IPS-15b (cell line): Measurements from ENCODE around the gene UBAP1.
"Not testable (repeated sequence)": the region's sequence is repeated elsewhere in the genome, so short reads cannot be mapped to it uniquely, and the experiment has no call there.

Source experiments
- H3K27me3 ChIP-seq: one replicate; pipeline ENCODE4 v1.6.1; 2013; ENCODE audit warnings: low read length; ENCODE audit not compliant: control insufficient read depth, insufficient read depth
- H3K36me3 ChIP-seq: one replicate; pipeline ENCODE4 v1.6.1; 2013; ENCODE audit warnings: low read length; ENCODE audit not compliant: control insufficient read depth, insufficient read depth
- H3K4me1 ChIP-seq: one replicate; pipeline ENCODE4 v1.6.1; 2013; ENCODE audit warnings: mild to moderate bottlenecking, low read length; ENCODE audit not compliant: control insufficient read depth, insufficient read depth
- H3K4me3 ChIP-seq: one replicate; pipeline ENCODE4 v1.5.1; 2013; ENCODE audit warnings: low read depth, low read length
- H3K9ac ChIP-seq: one replicate; pipeline ENCODE4 v1.6.1; 2013; ENCODE audit warnings: low read depth, mild to moderate bottlenecking, low read length
- H3K9me3 ChIP-seq: one replicate; pipeline ENCODE4 v1.6.1; 2013; ENCODE audit warnings: mild to moderate bottlenecking, low read length; ENCODE audit not compliant: control insufficient read depth, insufficient read depth

Gene UBAP1

GRCh38 chr9:34187891-34188240 lies 9.0 kb downstream of the UBAP1 start:
- Histone ChIP-seq H3K27me3 (no peaks in the 10 kb centered on the region), H3K9me3 (no peaks in the 10 kb centered on the region), H3K4me1 (no peaks in the 10 kb centered on the region), H3K36me3 (no peaks in the 10 kb centered on the region), H3K4me3 (no peak overlapping the region), H3K9ac (no peak overlapping the region)

GRCh38 chr9:34190996-34191892 lies 12.4 kb downstream of the UBAP1 start:
- H3K4me1 ChIP-seq: no peaks in the 10 kb centered on the region
- H3K9ac ChIP-seq: no peak overlapping the region
- no peaks in the 10 kb centered on the region for H3K27me3 ChIP-seq
- H3K9me3 ChIP-seq: no peaks in the 10 kb centered on the region
- H3K36me3 ChIP-seq: no peaks in the 10 kb centered on the region
- H3K4me3 ChIP-seq: no peak overlapping the region

DNA sequence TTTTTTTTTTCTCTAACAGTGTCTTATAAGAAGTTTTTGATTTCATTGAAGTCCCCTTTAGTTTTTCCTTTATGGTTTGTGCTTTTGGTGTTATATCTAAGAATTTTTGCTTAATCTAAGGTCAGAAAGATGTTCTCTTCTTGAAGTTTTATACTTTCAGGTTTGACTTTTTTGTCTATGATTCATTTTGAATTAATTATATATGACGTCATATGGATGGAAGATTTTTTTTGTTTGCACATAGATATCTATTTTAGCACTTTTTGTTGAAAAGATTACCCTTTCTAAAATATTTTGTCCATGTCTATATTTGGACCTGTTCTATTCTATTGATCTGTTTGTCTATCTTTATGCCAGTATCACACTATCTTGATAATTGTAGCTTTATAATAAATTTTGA lies 16.3 kb downstream of the UBAP1 start:
- Histone ChIP-seq H3K4me1 (peaks cover 7% of the 10 kb centered on the region), H3K9me3 (no peaks in the 10 kb centered on the region), H3K27me3 (no peaks in the 10 kb centered on the region), H3K9ac (no peak overlapping the region), H3K4me3 (no peak overlapping the region), H3K36me3 (no peaks in the 10 kb centered on the region)

DNA sequence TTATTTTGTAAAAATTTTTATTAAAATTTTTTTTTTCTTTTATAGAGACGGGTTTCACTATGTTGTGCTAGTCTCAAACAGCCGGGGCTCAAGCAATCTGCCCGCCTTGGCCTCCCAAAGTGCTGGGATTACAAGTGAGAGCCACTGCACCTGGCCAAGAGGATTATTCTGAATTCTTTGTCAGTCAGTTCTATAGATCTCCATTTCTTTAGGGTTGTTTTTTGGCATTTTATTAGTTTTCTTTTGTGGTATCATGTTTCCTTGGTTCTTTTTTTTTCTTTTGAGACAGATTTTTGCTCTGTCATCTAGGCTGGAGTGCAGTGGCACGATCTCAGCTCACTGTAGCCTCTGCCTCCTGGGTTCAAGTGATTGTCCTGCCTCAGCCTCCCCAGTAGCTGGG lies 18.4 kb downstream of the UBAP1 start:
- H3K4me3 ChIP-seq, H3K36me3 ChIP-seq, H3K9me3 ChIP-seq, H3K4me1 ChIP-seq, H3K27me3 ChIP-seq, H3K9ac ChIP-seq: not testable (repeated sequence)

DNA sequence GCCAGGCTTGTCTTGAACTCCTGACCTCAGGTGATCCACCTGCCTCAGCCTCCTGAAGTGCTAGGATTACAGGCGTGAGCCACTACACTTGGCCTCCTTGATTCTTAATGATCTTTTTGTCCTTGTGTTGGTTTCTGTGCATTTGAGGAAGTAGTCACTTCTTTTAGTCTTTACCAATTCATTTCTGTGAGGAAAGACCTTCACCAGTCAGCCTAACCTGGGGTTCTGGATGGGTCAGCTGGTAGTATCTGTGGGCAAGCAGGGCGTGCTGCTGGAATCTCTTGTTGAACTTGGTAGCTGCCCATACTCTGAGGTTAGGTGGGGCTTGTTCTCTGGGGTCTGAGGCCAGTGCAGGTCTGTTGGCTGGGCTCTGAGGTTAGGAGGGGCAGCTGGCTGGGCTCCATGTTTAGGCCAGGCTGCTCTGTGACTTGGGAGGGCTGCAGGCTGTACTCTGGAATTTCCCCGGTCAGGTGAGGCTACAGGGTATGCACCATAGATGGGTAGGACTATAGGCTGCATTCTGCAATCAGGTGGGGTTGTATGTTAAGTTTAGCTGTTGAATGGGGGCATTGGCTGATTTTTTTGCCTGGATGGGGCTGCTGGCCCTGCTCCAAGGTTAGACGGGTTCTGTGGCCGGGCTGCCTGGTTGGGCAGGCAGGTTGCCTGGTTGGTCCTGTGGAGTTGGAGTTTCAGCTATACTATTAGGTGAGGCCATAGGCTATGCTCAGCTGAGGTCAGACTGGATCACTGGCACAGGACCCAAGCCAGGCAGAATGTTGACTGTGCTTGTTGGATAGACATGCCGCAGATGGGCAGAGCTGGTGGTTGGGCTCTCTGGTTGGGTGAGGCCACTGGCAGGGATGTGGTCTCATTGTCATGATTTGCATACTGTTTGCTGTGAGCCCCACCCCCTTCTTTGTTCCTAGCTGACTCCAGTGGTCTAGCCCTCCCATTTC lies 19.2 kb downstream of the UBAP1 start:
- no peak overlapping the region for H3K9ac ChIP-seq
- H3K36me3 ChIP-seq: no peaks in the 10 kb centered on the region
- H3K9me3 ChIP-seq: no peaks in the 10 kb centered on the region
- H3K4me3 ChIP-seq: no peak overlapping the region
- no peaks in the 10 kb centered on the region for H3K27me3 ChIP-seq
- H3K4me1 ChIP-seq: peaks cover 7% of the 10 kb centered on the region

DNA sequence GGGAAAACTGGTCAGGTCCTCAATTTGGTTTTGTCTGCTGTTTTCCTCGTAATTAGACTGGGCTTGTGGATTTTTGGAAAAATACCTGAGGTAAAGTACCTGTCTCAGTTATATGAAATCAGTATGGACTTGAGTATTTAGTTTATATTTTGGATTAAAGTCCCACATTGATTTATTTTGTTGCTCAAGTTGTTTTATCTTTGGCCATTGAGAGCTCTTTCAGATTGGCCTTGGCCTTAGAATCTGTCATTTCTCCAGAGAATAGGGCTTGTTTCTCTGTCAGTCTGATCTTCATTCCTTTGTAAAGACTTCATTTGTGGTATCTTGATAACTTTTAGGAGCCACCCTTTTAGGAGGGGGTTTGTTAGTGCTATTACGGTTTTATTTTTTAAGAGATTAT lies 21.2 kb downstream of the UBAP1 start:
- Histone ChIP-seq H3K9me3 (no peaks in the 10 kb centered on the region), H3K36me3 (no peaks in the 10 kb centered on the region), H3K9ac (no peak overlapping the region), H3K4me3 (no peak overlapping the region), H3K27me3 (no peaks in the 10 kb centered on the region), H3K4me1 (peaks cover 7% of the 10 kb centered on the region)

DNA sequence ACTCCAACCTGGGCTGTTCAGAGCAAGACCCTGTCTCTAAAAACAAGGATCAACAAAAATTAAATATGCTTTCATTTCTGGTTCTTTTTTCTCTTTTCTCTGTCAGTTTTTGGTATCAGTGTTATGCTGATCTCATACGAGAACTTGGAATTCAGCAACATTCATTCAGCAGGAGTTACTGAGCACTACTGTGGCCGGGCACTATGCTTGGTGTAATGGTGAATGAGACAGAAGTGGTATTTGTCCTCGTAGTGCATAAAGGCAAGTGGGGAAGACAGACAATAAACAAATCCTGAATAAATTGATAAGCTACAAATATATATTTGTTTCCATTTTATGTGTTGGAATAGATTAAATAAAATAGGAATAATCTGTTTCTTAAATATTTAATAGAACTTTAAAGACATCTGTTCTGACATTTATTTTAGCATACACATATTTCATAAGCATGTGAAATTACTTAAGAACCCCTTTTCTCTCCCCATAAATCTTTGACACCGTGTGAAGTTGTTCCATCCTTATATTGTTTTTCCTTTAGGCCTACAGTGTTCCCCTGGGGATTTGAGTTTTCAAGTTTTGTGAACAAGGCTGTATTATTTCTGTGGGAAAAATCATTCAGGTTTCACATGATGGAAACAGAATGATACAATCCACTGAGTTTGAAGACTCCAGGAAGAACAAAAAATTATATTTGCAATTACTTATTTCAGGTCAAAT lies 24.6 kb downstream of the UBAP1 start:
- Histone ChIP-seq H3K9me3 (no peaks in the 10 kb centered on the region), H3K4me1 (no peaks in the 10 kb centered on the region), H3K9ac (no peak overlapping the region), H3K36me3 (no peaks in the 10 kb centered on the region), H3K27me3 (no peaks in the 10 kb centered on the region), H3K4me3 (no peak overlapping the region)

DNA sequence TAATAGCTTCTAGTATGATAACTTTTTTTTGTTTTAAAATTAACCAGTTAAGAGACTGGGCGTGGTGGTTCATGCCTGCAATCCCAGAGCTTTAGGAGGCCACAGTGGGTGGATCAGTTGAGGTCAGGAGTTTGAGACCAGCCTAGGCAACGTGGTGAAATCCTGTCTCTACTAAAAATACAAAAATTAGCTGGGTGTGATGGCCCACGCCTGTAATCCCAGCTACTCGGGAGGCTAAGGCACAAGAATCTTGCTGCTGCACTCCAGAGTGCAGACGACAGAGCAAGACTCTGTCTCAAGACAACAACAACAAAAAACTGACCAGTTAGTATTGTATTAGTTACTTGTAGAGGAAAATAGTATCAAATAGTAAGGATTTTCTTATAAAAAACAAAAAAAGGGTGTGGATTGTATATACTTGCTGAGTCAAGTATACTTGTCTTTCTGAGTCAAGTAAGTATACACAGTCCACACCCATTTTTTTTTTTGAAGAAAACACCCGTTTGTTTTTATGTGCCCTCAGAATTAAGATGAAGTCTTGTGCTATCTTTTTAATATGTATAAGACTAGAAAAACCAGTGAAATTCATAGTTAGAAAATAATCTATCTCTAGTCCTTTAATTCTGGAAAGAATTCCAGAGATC lies 25.3 kb downstream of the UBAP1 start:
- Histone ChIP-seq H3K4me3 (no peak overlapping the region), H3K9ac (no peak overlapping the region), H3K36me3 (no peaks in the 10 kb centered on the region)

GRCh38 chr9:34205102-34205501 lies 26.3 kb downstream of the UBAP1 start:
- Histone ChIP-seq H3K4me3 (no peak overlapping the region), H3K9ac (no peak overlapping the region), H3K36me3 (no peaks in the 10 kb centered on the region), H3K9me3 (no peaks in the 10 kb centered on the region), H3K27me3 (no peaks in the 10 kb centered on the region), H3K4me1 (no peaks in the 10 kb centered on the region)

More for the DNA sequence above, 25.3 kb downstream of the UBAP1 start:
- no peaks in the 10 kb centered on the region for H3K4me1 ChIP-seq
- H3K9me3 ChIP-seq: no peaks in the 10 kb centered on the region
- H3K27me3 ChIP-seq: no peaks in the 10 kb centered on the region

DNA sequence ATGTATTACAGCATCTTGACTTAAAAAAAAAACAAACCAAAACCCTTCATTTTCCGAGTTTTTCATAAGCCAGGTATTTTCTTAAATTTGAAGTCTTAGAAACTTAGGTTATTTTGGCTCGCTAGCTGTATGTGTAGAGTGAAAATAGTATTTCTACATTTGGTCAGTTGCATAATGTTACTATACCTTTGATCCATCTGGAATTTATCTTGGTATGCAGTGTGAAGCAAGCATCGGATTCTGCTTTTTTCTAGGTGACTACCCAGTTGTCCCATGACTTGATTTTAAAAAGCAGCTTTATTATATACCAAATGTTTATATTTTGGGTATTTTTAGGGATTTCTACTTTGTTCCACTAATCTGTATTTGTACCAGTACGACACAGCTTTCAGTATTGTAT lies 27.7 kb downstream of the UBAP1 start:
- Histone ChIP-seq H3K9me3 (no peaks in the 10 kb centered on the region), H3K9ac (no peak overlapping the region), H3K4me1 (no peaks in the 10 kb centered on the region), H3K4me3 (no peak overlapping the region), H3K27me3 (no peaks in the 10 kb centered on the region), H3K36me3 (no peaks in the 10 kb centered on the region)

GRCh38 chr9:34211395-34211794 lies 32.6 kb downstream of the UBAP1 start:
- Histone ChIP-seq H3K4me3 (no peak overlapping the region), H3K9ac (no peak overlapping the region), H3K4me1 (no peaks in the 10 kb centered on the region), H3K9me3 (no peaks in the 10 kb centered on the region), H3K27me3 (no peaks in the 10 kb centered on the region), H3K36me3 (no peaks in the 10 kb centered on the region)
